CD4-positive, CD25-positive, alpha-beta regulatory T cell (primary cell): ENCODE results near the gene TCTN3. TPM values are rescaled to one million over a fixed set of nuclear protein-coding genes. Genes with fewer than 3 reads are reported as not detected.
"Not testable (repeated sequence)": the region's sequence is repeated elsewhere in the genome, so short reads cannot be mapped to it uniquely, and the experiment has no call there.

Experiments used
- ATAC-seq, 2 donors: fragments of 150-1000 bp; cut with Tn5 transposase; one replicate each; pipeline ENCODE4 v1.10.0; 2021; ENCODE audit warnings: low read depth in 2 of 2, moderate number of reproducible peaks in 2 of 2, moderate library complexity in 1 of 2
- DNase-seq, 3 donors: peaks; one replicate each; pipeline versions ENCODE4 v3.0.0 to v3.0.0-alpha.2; 2012 to 2022; ENCODE audit warnings: mixed read lengths in 1 of 3
- H3K27ac ChIP-seq: one replicate; pipeline ENCODE4 v1.7.0; 2013; ENCODE audit warnings: mild to moderate bottlenecking, low read length; ENCODE audit not compliant: insufficient read depth, poor library complexity, severe bottlenecking
- H3K27me3 ChIP-seq: one replicate; pipeline ENCODE4 v1.7.0; 2013; ENCODE audit warnings: low read length; ENCODE audit not compliant: control insufficient read depth, insufficient read depth
- H3K36me3 ChIP-seq: one replicate; pipeline ENCODE4 v1.7.0; 2013; ENCODE audit warnings: mild to moderate bottlenecking, low read length, moderate library complexity; ENCODE audit not compliant: control insufficient read depth, insufficient read depth
- H3K4me1 ChIP-seq: 2 replicates; pipeline ENCODE4 v1.7.0; 2013; ENCODE audit warnings: mild to moderate bottlenecking, low read length; ENCODE audit not compliant: insufficient read depth, control insufficient read depth, poor library complexity, severe bottlenecking
- H3K4me3 ChIP-seq: one replicate; pipeline ENCODE4 v1.7.0; 2013; ENCODE audit warnings: low read depth, mild to moderate bottlenecking, low read length, moderate library complexity
- H3K9me3 ChIP-seq, 2 experiments: 1 replicate in 1 of 2; 2 replicates in 1 of 2; pipeline ENCODE4 v1.7.0; 2013; ENCODE audit warnings: low read length in 2 of 2, mild to moderate bottlenecking in 1 of 2, moderate library complexity in 1 of 2; ENCODE audit not compliant: control insufficient read depth in 2 of 2
- H3K27ac Mint-ChIP-seq, 3 donors: one replicate each; pipeline ENCODE4 v1.8.0; 2020 to 2022; ENCODE audit warnings: mild to moderate bottlenecking in 3 of 3, mixed read lengths in 3 of 3, moderate library complexity in 2 of 3
- H3K27me3 Mint-ChIP-seq: one replicate; pipeline ENCODE4 v1.8.0; 2022; ENCODE audit warnings: mild to moderate bottlenecking, mixed read lengths
- H3K36me3 Mint-ChIP-seq: one replicate; pipeline ENCODE4 v1.8.0; 2020; ENCODE audit warnings: mixed read lengths
- H3K4me1 Mint-ChIP-seq, 4 donors: one replicate each; pipeline ENCODE4 v1.8.0; 2020 to 2022; ENCODE audit warnings: mixed read lengths in 4 of 4, mild to moderate bottlenecking in 1 of 4
- H3K4me3 Mint-ChIP-seq, 4 donors: one replicate each; pipeline ENCODE4 v1.8.0; 2020 to 2022; ENCODE audit warnings: mild to moderate bottlenecking in 4 of 4, mixed read lengths in 4 of 4, moderate library complexity in 3 of 4
- H3K9me3 Mint-ChIP-seq, 7 donors: one replicate each; pipeline ENCODE4 v1.8.0; 2020 to 2022; ENCODE audit warnings: mixed read lengths in 7 of 7, mild to moderate bottlenecking in 3 of 7, moderate library complexity in 2 of 7
- polyA plus RNA-seq, 4 donors: library from polyadenylated mRNA; unstranded; fragments of 300-500 nt; fragmentation: Illumina TruSeq; gene quantifications; one replicate each; pipeline ENCODE4 v1.2.3, GENCODE V29; 2021
- total RNA-seq: library from RNA; stranded (reverse); gene quantifications from one replicate; pipeline ENCODE4 v1.2.3, GENCODE V29; 2022

Gene TCTN3
- total and polyA plus RNA-seq, 5 donors from 2014 or later: 25.0 to 59.0 (median 42.5) TPM

DNA sequence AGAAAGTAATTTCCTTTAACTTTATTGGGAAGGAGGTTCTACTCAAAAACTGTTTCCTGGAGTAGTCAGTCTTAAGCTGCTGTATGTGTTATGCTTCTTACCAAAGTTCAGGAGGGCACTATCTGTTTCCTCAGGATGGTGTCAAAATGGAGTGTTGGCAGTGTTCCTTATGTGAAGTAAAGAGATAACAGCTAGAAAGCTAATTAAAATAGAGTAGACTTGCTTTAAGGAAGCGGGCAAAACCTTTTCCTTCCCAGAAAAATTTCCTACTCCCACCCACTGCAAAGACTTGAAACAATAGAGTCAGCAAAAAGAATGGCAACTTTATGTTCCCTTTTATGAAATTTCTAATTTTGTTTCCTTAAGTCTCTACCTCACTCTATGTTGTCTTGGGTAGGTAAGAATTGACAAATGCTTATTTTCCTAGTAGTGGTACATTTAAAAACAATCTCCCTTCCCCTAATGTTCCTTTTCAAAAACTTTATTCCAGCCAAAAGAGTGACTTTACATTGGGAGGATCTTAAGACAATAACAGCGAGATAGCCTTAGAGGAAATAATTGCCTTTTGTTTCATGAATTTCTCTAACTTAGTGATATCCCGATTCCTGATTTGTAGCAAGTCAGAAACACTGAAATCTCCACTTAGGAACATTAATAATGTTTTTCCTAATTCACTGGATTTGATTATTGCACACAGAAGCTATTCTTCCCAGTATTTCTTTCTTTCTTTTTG lies 35.8 kb upstream of the TCTN3 start:
- no peak overlapping the region for H3K4me3 Mint-ChIP-seq
- no peak overlapping the region for H3K27ac Mint-ChIP-seq
- H3K4me1 ChIP-seq: no peaks in the 10 kb centered on the region
- H3K27me3 Mint-ChIP-seq: peaks cover 11% of the 10 kb centered on the region
- DNase-seq (no peak), ATAC-seq (no peak)
- H3K9me3 Mint-ChIP-seq: peaks cover 0 to 23% (median 5%) of the 10 kb centered on the region in 7 donors
- peaks cover 2 to 18% of the 10 kb centered on the region in 2 experiments for H3K9me3 ChIP-seq
- H3K27me3 ChIP-seq: peaks cover 2% of the 10 kb centered on the region
- no peaks in the 10 kb centered on the region for H3K36me3 Mint-ChIP-seq
- H3K4me3 ChIP-seq: no peak overlapping the region
- H3K36me3 ChIP-seq: no peaks in the 10 kb centered on the region
- peaks cover 0 to 4% (median 0%) of the 10 kb centered on the region in 4 donors for H3K4me1 Mint-ChIP-seq
- no peak overlapping the region for H3K27ac ChIP-seq

DNA sequence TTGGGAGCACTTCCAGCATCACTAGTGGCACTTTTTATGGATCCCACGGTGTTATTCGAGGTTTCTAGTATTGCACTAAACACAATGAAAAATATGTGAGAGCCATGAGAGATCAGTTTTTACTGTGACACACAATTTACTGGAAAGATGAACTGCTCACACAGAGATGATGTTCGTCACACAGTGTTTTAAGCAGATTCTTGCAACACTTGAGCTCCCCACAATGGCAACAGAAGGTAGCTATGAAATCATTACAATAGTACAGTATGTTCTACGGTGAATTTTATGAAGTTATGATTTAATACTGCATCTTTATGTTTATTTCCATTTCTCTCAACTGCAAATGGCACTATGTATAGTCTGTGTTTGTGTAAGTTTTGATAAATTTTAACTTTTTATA lies 34.8 kb upstream of the TCTN3 start:
- DNase-seq: no peak
- Mint-ChIP-seq H3K27me3 (peaks cover 11% of the 10 kb centered on the region), H3K4me3 (no peak overlapping the region), H3K4me1 (peaks cover 0 to 6% (median 0%) of the 10 kb centered on the region in 4 donors), H3K36me3 (no peaks in the 10 kb centered on the region), H3K9me3 (peaks cover 0 to 21% (median 4%) of the 10 kb centered on the region in 7 donors), H3K27ac (no peak overlapping the region)
- Histone ChIP-seq H3K27me3 (peaks cover 2% of the 10 kb centered on the region), H3K27ac (no peak overlapping the region), H3K4me1 (no peaks in the 10 kb centered on the region), H3K4me3 (no peak overlapping the region), H3K36me3 (no peaks in the 10 kb centered on the region), H3K9me3 (peaks cover 2 to 14% of the 10 kb centered on the region in 2 experiments)
- no peak for ATAC-seq

DNA sequence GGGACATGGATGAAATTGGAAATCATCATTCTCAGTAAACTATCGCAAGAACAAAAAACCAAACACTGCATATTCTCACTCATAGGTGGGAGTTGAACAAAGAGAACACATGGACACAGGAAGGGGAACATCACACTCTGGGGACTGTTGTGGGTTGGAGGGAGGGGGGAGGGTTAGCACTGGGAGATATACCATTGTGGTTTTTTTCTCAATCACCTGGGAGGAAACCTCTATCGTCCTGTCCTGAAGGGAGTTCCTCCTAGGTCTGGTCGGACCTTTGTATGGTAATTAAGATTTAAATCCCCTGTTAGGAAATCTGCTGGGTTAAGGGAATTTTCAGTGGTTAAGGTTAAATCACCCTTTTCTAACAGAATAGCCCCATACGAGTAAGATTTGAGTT lies 28.8 kb upstream of the TCTN3 start:
- not testable (repeated sequence) for H3K27ac Mint-ChIP-seq, H3K9me3 Mint-ChIP-seq, H3K4me1 ChIP-seq, H3K4me3 Mint-ChIP-seq, H3K27me3 Mint-ChIP-seq, ATAC-seq, H3K27me3 ChIP-seq, DNase-seq, H3K4me1 Mint-ChIP-seq, H3K27ac ChIP-seq, H3K36me3 Mint-ChIP-seq, H3K4me3 ChIP-seq, H3K9me3 ChIP-seq, H3K36me3 ChIP-seq

- not testable (repeated sequence) for DNase-seq, H3K36me3 Mint-ChIP-seq, H3K4me1 Mint-ChIP-seq, H3K9me3 ChIP-seq, H3K9me3 Mint-ChIP-seq, H3K27ac Mint-ChIP-seq, H3K27me3 Mint-ChIP-seq, H3K36me3 ChIP-seq, H3K27me3 ChIP-seq, ATAC-seq, H3K4me3 ChIP-seq, H3K27ac ChIP-seq, H3K4me3 Mint-ChIP-seq, H3K4me1 ChIP-seq
Observed at GRCh38 chr10:95720745-95721144, 27.0 kb upstream of the TCTN3 start.

DNA sequence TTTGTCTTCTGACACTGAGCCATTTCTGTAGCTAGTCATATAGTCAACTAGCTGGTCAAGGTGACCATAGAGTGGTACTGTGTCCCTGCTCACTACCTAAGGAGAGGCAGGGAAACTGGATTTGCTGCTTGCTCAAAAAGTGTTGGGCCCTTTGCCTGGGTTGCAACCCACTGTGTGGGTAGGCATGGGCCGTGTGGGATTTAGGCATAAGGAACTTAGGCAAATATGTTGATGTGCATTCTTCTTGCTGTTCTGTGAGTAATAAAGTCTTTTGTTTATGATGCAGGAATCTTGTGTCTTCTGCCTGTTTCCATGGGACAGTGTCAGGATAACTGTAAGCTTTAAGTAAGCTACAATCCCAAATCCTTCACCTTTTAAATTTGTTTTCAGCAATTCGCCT lies 23.1 kb upstream of the TCTN3 start:
- DNase-seq: no peak
- no peak for ATAC-seq
- H3K36me3 Mint-ChIP-seq: no peaks in the 10 kb centered on the region
- no peaks in the 10 kb centered on the region for H3K9me3 Mint-ChIP-seq
- no peak overlapping the region for H3K27ac Mint-ChIP-seq
- H3K4me1 Mint-ChIP-seq: no peaks in the 10 kb centered on the region
- Histone ChIP-seq H3K9me3 (no peaks in the 10 kb centered on the region), H3K36me3 (no peaks in the 10 kb centered on the region), H3K27ac (no peak overlapping the region), H3K4me3 (no peak overlapping the region), H3K4me1 (no peaks in the 10 kb centered on the region), H3K27me3 (no peaks in the 10 kb centered on the region)
- no peak overlapping the region for H3K4me3 Mint-ChIP-seq
- peaks cover 8% of the 10 kb centered on the region for H3K27me3 Mint-ChIP-seq

- Histone ChIP-seq H3K9me3 (no peaks in the 10 kb centered on the region), H3K27me3 (no peaks in the 10 kb centered on the region), H3K36me3 (no peaks in the 10 kb centered on the region), H3K27ac (no peak overlapping the region), H3K4me1 (no peaks in the 10 kb centered on the region), H3K4me3 (no peak overlapping the region)
- Mint-ChIP-seq H3K36me3 (no peaks in the 10 kb centered on the region), H3K9me3 (no peaks in the 10 kb centered on the region), H3K27ac (no peak overlapping the region), H3K4me1 (no peaks in the 10 kb centered on the region), H3K4me3 (no peak overlapping the region), H3K27me3 (peaks cover 4% of the 10 kb centered on the region)
- ATAC-seq: no peak
- no peak for DNase-seq
Observed at GRCh38 chr10:95716466-95716865, 22.7 kb upstream of the TCTN3 start.

- H3K36me3 ChIP-seq: no peaks in the 10 kb centered on the region
- ATAC-seq: no peak
- DNase-seq: no peak
- H3K9me3 ChIP-seq: no peaks in the 10 kb centered on the region
- H3K27ac ChIP-seq: no peak overlapping the region
- Mint-ChIP-seq H3K27ac (no peak overlapping the region), H3K9me3 (peaks cover 0 to under 1% (median 0%) of the 10 kb centered on the region in 7 donors), H3K36me3 (no peaks in the 10 kb centered on the region), H3K4me3 (no peak overlapping the region), H3K4me1 (no peaks in the 10 kb centered on the region), H3K27me3 (no peaks in the 10 kb centered on the region)
- no peaks in the 10 kb centered on the region for H3K4me1 ChIP-seq
- no peak overlapping the region for H3K4me3 ChIP-seq
- no peaks in the 10 kb centered on the region for H3K27me3 ChIP-seq
Observed at GRCh38 chr10:95711492-95711891, 17.8 kb upstream of the TCTN3 start.

- H3K4me1 Mint-ChIP-seq: no peaks in the 10 kb centered on the region
- no peaks in the 10 kb centered on the region for H3K9me3 ChIP-seq
- H3K27ac Mint-ChIP-seq: no peak overlapping the region
- H3K27me3 Mint-ChIP-seq: peaks cover 4% of the 10 kb centered on the region
- no peak overlapping the region for H3K4me3 Mint-ChIP-seq
- H3K4me1 ChIP-seq: no peaks in the 10 kb centered on the region
- no peak overlapping the region for H3K4me3 ChIP-seq
- ATAC-seq (no peak), DNase-seq (no peak)
- H3K36me3 Mint-ChIP-seq: no peaks in the 10 kb centered on the region
- H3K36me3 ChIP-seq: no peaks in the 10 kb centered on the region
- H3K27me3 ChIP-seq: no peaks in the 10 kb centered on the region
- H3K9me3 Mint-ChIP-seq: peaks cover 0 to 1% (median 0%) of the 10 kb centered on the region in 7 donors
- H3K27ac ChIP-seq: no peak overlapping the region
Observed at GRCh38 chr10:95706990-95707389, 13.3 kb upstream of the TCTN3 start.
